Heart right ventricle (tissue), 16 donors: ENCODE results near the gene MOB3C. TPM values are rescaled to one million over a fixed set of nuclear protein-coding genes. Genes with fewer than 3 reads are reported as not detected.

Experiments
- ATAC-seq, 8 donors: fragments of 200-7000 bp; cut with Tn5 transposase; one replicate each; pipeline ENCODE4 v1.9.1; 2020; ENCODE audit warnings: mild to moderate bottlenecking in 8 of 8, moderate library complexity in 8 of 8, moderate number of reproducible peaks in 1 of 8
- DNase-seq, 2 donors: peaks; one replicate each; pipeline ENCODE4 v3.0.0-alpha.2; 2020
- H3K27ac ChIP-seq, 10 donors: fragments of 200-600 bp; sonication (generic) in 2 of 10; one replicate each; pipeline versions ENCODE4 v1.5.0 to v1.8.0; 2020 to 2022; ENCODE audit warnings: mild to moderate bottlenecking in 3 of 10
- H3K27me3 ChIP-seq, 7 donors: fragments of 200-600 bp; one replicate each; pipeline ENCODE4 v1.8.0; 2021 to 2022; ENCODE audit warnings: mild to moderate bottlenecking in 2 of 7
- H3K36me3 ChIP-seq, 9 donors: fragments of 200-600 bp; sonication (generic) in 1 of 9; one replicate each; pipeline versions ENCODE4 v1.5.0 to v1.8.0; 2020 to 2022; ENCODE audit warnings: mild to moderate bottlenecking in 2 of 9
- H3K4me1 ChIP-seq, 9 donors: fragments of 200-600 bp; sonication (generic) in 1 of 9; one replicate each; pipeline versions ENCODE4 v1.5.0 to v1.8.0; 2020 to 2022; ENCODE audit warnings: mild to moderate bottlenecking in 4 of 9
- H3K4me3 ChIP-seq, 10 donors: fragments of 200-600 bp; sonication (generic) in 2 of 10; one replicate each; pipeline versions ENCODE4 v1.5.0 to v1.8.0; 2020 to 2022; ENCODE audit warnings: mild to moderate bottlenecking in 7 of 10, moderate library complexity in 2 of 10
- H3K9me3 ChIP-seq, 11 donors: fragments of 200-600 bp in 10 of 11; sonication (generic) in 2 of 11; one replicate each; pipeline versions ENCODE4 v1.5.0 to v1.8.0; 2013 to 2022; ENCODE audit warnings: mild to moderate bottlenecking in 2 of 11, control low read depth in 1 of 11, moderate library complexity in 1 of 11
- CTCF ChIP-seq, 9 donors: fragments of 200-600 bp; sonication (generic) in 2 of 9; IDR thresholded peaks; one replicate each; pipeline versions ENCODE4 v1.5.0 to v1.8.0; 2021 to 2022; ENCODE audit warnings: antibody characterized with exemption in 9 of 9, mild to moderate bottlenecking in 5 of 9, moderate library complexity in 1 of 9
- WGBS, 2 donors: extraction: QIAGEN DNeasy Blood & Tissue Kit; methylation state at CpG; one replicate each; pipeline ENCODE4 v1.1.7; 2013; ENCODE audit warnings: inconsistent platforms in 1 of 2; 5-methylcytosine and 5-hydroxymethylcytosine counted together
- intact Hi-C, 10 donors: fragments of 100-400 bp; cut with DNase I; formaldehyde crosslinking; loops; one replicate each; pipeline versions ENCODE4 v1.11.1 to v1.14.2; 2022
- polyA plus RNA-seq, 2 donors: library from polyadenylated mRNA; stranded (reverse); fragments of 200-250 nt; gene quantifications; one replicate each; pipeline ENCODE4 v1.2.3, GENCODE V29; 2013
- total RNA-seq, 10 donors: library from RNA; stranded (reverse); fragmentation: NEBNext Ultra II Directional in 3 of 10; extraction: Animal tissue kit (Norgen Biotek cat#: 25700) in 3 of 10; gene quantifications; one replicate each; pipeline versions ENCODE4 v1.2.1 to v1.2.4, GENCODE V29; 2021 to 2023
- donor health status: Arrhythmogenic right ventricular cardiomyopathy.
- donor health status: ischemic (EF 13 %, LVEDD 7.1; RV severe dilation, severe dysfunction).
- donor health status: healthy with polysubstance abuse.
- donor health status: DM: no; HTN: yes; CAD: no.
- donor health status: DM: no; HTN: no; CAD: no.
- donor health status: ischemic (EF 25% LVEDD 6.9; RV normal size, moderate dysfunction).
- donor health status: ischemic (EF 25% LVEDD 5.7; RV mildly dilated, moderate dysfunction).
- donor health status: healthy.
- donor health status: DM: yes; HTN: yes; CAD: no.
- donor health status: Ischemic cardiomyopathy.
- donor health status: ischemic (EF 35%, LVEDD 5.7; RV mildly dilated, moderate dysfunction).
- donor health status: nonischemic (EF 11% LVEDD 7.7; RV severe dilation, severe dysfunction).
- donor health status: DM: yes; HTN: yes; CAD: no.
- donor health status: PGD.
- donor health status: ischemic (EF 29% LVEDD 5.4; RV normal size, mild dysfunction).
- donor health status: nonischemic (EF 23%, LVEDD 6.1; RV moderate dilation, normal function).

The MOB3C gene
- total and polyA plus RNA-seq, 12 donors = 7.9 to 16.9 (median 10.8) TPM

- no peak for TF ChIP-seq CTCF (IDR thresholded peaks at IDR 0.05)
- H3K27me3 ChIP-seq = no peaks in the 10 kb centered on the region
- H3K36me3 ChIP-seq = peaks cover 0 to 56% (median 35%) of the 10 kb centered on the region in 9 donors
- DNase-seq = peak; percentile 66 to 74
- no peaks in the 10 kb centered on the region for H3K9me3 ChIP-seq
- ATAC-seq = peak; percentile 53 to 82 (median 71)
- H3K4me3 ChIP-seq = no peak overlapping the region
- H3K4me1 ChIP-seq = peaks cover 0 to 80% (median 23%) of the 10 kb centered on the region in 9 donors
- peak overlapping the region in 7 of 10 donors; percentile 23 to 92 (median 62) for H3K27ac ChIP-seq
- WGBS, 2 donors = 60 to 68% methylated on average over 3 of the region's 3 CpGs
- intact Hi-C loops = no loop called here
These were observed 21.5 kb downstream of the MOB3C start for GRCh38 chr1:46595127-46595526.

- 90 to 93% methylated on average over 5 of the region's 5 CpGs for WGBS, 2 donors
- intact Hi-C loops = no loop called here
- Histone ChIP-seq H3K36me3 (peaks cover 0 to 67% (median 46%) of the 10 kb centered on the region in 9 donors), H3K4me1 (peaks cover 0 to 69% (median 13%) of the 10 kb centered on the region in 9 donors), H3K4me3 (peak overlapping the region in 1 of 10 donors; percentile 14), H3K27ac (peak overlapping the region in 5 of 10 donors; percentile 23 to 92 (median 55)), H3K27me3 (no peaks in the 10 kb centered on the region), H3K9me3 (no peaks in the 10 kb centered on the region)
- no peak for TF ChIP-seq CTCF (IDR thresholded peaks at IDR 0.05)
- DNase-seq (no peak), ATAC-seq (peak in 3 of 8 donors; percentile 18 to 48 (median 23))
These were observed 22.5 kb downstream of the MOB3C start for GRCh38 chr1:46594063-46594462.

- H3K4me3 ChIP-seq = no peak overlapping the region
- no peak for TF ChIP-seq CTCF (IDR thresholded peaks at IDR 0.05)
- H3K9me3 ChIP-seq = no peaks in the 10 kb centered on the region
- peaks cover 0 to 61% (median 8%) of the 10 kb centered on the region in 9 donors for H3K4me1 ChIP-seq
- WGBS, 2 donors = 84 to 85% methylated on average over 4 of the region's 4 CpGs
- H3K27me3 ChIP-seq = no peaks in the 10 kb centered on the region
- peaks cover 0 to 73% (median 50%) of the 10 kb centered on the region in 9 donors for H3K36me3 ChIP-seq
- no peak for DNase-seq
- no peak for ATAC-seq
- peak overlapping the region in 3 of 10 donors; percentile 4 to 92 (median 31) for H3K27ac ChIP-seq
- intact Hi-C loops = no loop called here
These were observed 23.8 kb downstream of the MOB3C start for GRCh38 chr1:46592823-46593222.

- ATAC-seq (no peak), DNase-seq (no peak)
- WGBS, 2 donors = 92 to 95% methylated on average over 3 of the region's 3 CpGs
- peaks cover 0 to 95% (median 61%) of the 10 kb centered on the region in 9 donors for H3K36me3 ChIP-seq
- peaks cover 0 to 58% (median 0%) of the 10 kb centered on the region in 9 donors for H3K4me1 ChIP-seq
- no peak overlapping the region for H3K4me3 ChIP-seq
- no peaks in the 10 kb centered on the region for H3K9me3 ChIP-seq
- no peak for TF ChIP-seq CTCF (IDR thresholded peaks at IDR 0.05)
- peak overlapping the region in 1 of 10 donors; percentile 22 for H3K27ac ChIP-seq
- H3K27me3 ChIP-seq = no peaks in the 10 kb centered on the region
- intact Hi-C loops = no loop called here
These were observed 27.1 kb downstream of the MOB3C start for GRCh38 chr1:46589529-46589928.
